Hepatocyte (in vitro differentiated cells): Measurements from ENCODE around the gene WNK4. TPM values are rescaled to one million over a fixed set of nuclear protein-coding genes. Genes with fewer than 3 reads are reported as not detected.

Experiments used
- DNase-seq: peaks from one replicate; pipeline ENCODE4 v3.0.0-alpha.2; 2016; ENCODE audit warnings: low spot score
- H2AFZ ChIP-seq: fragments of 200-600 bp; sonication (generic); 2 replicates; pipeline ENCODE4 v1.6.0; 2016; ENCODE audit warnings: antibody characterized with exemption, mild to moderate bottlenecking
- H3K27ac ChIP-seq: fragments of 200-600 bp; sonication (generic); 2 replicates; pipeline ENCODE4 v1.5.1; 2016; ENCODE audit warnings: mild to moderate bottlenecking
- H3K27me3 ChIP-seq: fragments of 200-600 bp; sonication (generic); 2 replicates; pipeline ENCODE4 v1.6.1; 2016
- H3K36me3 ChIP-seq: fragments of 200-600 bp; sonication (generic); replicated peaks from 2 replicates; pipeline ENCODE4 v1.5.1; 2016; ENCODE audit warnings: low read depth; ENCODE audit not compliant: insufficient read depth
- H3K4me1 ChIP-seq: fragments of 200-600 bp; sonication (generic); 2 replicates; pipeline ENCODE4 v1.5.1; 2016; ENCODE audit warnings: mild to moderate bottlenecking, moderate library complexity; ENCODE audit not compliant: insufficient read depth
- H3K4me2 ChIP-seq: fragments of 200-600 bp; sonication (generic); 2 replicates; pipeline ENCODE4 v1.6.0; 2016
- H3K4me3 ChIP-seq: fragments of 200-600 bp; sonication (generic); 2 replicates; pipeline ENCODE4 v1.5.1; 2016; ENCODE audit warnings: mild to moderate bottlenecking
- H3K79me2 ChIP-seq: fragments of 200-600 bp; sonication (generic); 2 replicates; pipeline ENCODE4 v1.6.0; 2017; ENCODE audit warnings: mild to moderate bottlenecking
- H3K9me2 ChIP-seq: fragments of 200-600 bp; sonication (generic); replicated peaks from 2 replicates; pipeline ENCODE4 v1.6.0; 2017; ENCODE audit warnings: mild to moderate bottlenecking; ENCODE audit not compliant: insufficient read depth
- H3K9me3 ChIP-seq: fragments of 200-600 bp; sonication (generic); 2 replicates; pipeline ENCODE4 v1.5.1; 2016; ENCODE audit warnings: low read depth, mild to moderate bottlenecking
- H4K20me1 ChIP-seq: fragments of 200-600 bp; sonication (generic); 2 replicates; pipeline ENCODE4 v1.6.0; 2016; ENCODE audit warnings: mild to moderate bottlenecking; ENCODE audit not compliant: insufficient read depth, poor library complexity, severe bottlenecking
- EZH2 ChIP-seq: fragments of 200-600 bp; sonication (generic); IDR thresholded peaks from 2 replicates; pipeline ENCODE4 v1.6.1; 2016; ENCODE audit warnings: antibody characterized with exemption, mild to moderate bottlenecking, borderline replicate concordance
- EZH2phosphoT487 ChIP-seq: fragments of 200-600 bp; sonication (generic); IDR thresholded peaks from one replicate; pipeline ENCODE4 v1.6.1; 2018; ENCODE audit warnings: antibody characterized with exemption, mild to moderate bottlenecking, low read depth, moderate library complexity; ENCODE audit not compliant: unreplicated experiment, severe bottlenecking
- WGBS: methylation state at CpG from one replicate; pipeline ENCODE4 v1.1.6; 2016; ENCODE audit warnings: low lambda C conversion rate; ENCODE audit errors: missing lambda C conversion rate; 5-methylcytosine and 5-hydroxymethylcytosine counted together
- polyA plus RNA-seq: library from polyadenylated mRNA; unstranded; fragments of >200 nt; fragmentation: Nextera tagmentation; extraction: Ambion mirVana; gene quantifications from 2 replicates; pipeline ENCODE4 v1.2.1, GENCODE V29; 2016
- total RNA-seq: library from RNA; depleted of rRNA; stranded (reverse); fragments of >200 nt; gene quantifications from 2 replicates; pipeline ENCODE4 v1.2.3, GENCODE V29; 2014
- TF ChIP-seq, protein P1 (sequence below): fragments of 200-600 bp; sonication (generic); IDR thresholded peaks from 2 replicates; pipeline ENCODE4 v1.5.1; 2016; ENCODE audit warnings: antibody characterized with exemption, mild to moderate bottlenecking; ENCODE audit not compliant: poor library complexity

The WNK4 gene
- total and polyA plus RNA-seq, 2 experiments from 2014 or later, result 1.5 to 1.7 TPM

GRCh38 chr17:42844271-42844670 is 63.9 kb downstream of the WNK4 start, which contains the start of gene AOC2:
TSS of gene AOC2 (plus strand) at chr17:42844580. CDS start at chr17:42844627, 47 bp downstream.
- Histone ChIP-seq H3K27me3 (no peaks in the 10 kb centered on the region), H3K4me3 (no peak within 1 kb of the TSS), H3K79me2 (no peaks in the 10 kb centered on the region), H3K4me1 (no peaks in the 10 kb centered on the region), H2AFZ (no peak within 1 kb of the TSS), H3K36me3 (no peaks in the 10 kb centered on the region), H3K9me2 (no peaks in the 10 kb centered on the region), H3K9me3 (no peaks in the 10 kb centered on the region), H3K4me2 (no peak within 1 kb of the TSS), H4K20me1 (no peaks in the 10 kb centered on the region), H3K27ac (no peak within 1 kb of the TSS)
- no peak for DNase-seq
- WGBS, result 91% methylated on average over 4 of the region's 4 CpGs
- TF ChIP-seq, protein P1, sequence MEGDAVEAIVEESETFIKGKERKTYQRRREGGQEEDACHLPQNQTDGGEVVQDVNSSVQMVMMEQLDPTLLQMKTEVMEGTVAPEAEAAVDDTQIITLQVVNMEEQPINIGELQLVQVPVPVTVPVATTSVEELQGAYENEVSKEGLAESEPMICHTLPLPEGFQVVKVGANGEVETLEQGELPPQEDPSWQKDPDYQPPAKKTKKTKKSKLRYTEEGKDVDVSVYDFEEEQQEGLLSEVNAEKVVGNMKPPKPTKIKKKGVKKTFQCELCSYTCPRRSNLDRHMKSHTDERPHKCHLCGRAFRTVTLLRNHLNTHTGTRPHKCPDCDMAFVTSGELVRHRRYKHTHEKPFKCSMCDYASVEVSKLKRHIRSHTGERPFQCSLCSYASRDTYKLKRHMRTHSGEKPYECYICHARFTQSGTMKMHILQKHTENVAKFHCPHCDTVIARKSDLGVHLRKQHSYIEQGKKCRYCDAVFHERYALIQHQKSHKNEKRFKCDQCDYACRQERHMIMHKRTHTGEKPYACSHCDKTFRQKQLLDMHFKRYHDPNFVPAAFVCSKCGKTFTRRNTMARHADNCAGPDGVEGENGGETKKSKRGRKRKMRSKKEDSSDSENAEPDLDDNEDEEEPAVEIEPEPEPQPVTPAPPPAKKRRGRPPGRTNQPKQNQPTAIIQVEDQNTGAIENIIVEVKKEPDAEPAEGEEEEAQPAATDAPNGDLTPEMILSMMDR, result no peak
- TF ChIP-seq EZH2phosphoT487, result no peak

- Histone ChIP-seq H3K4me2 (no peak overlapping the region), H3K27me3 (peaks cover 6% of the 10 kb centered on the region), H2AFZ (no peak overlapping the region), H4K20me1 (no peaks in the 10 kb centered on the region), H3K9me2 (no peaks in the 10 kb centered on the region), H3K79me2 (no peaks in the 10 kb centered on the region), H3K36me3 (no peaks in the 10 kb centered on the region), H3K4me1 (no peaks in the 10 kb centered on the region), H3K27ac (no peak overlapping the region), H3K4me3 (no peak overlapping the region), H3K9me3 (no peaks in the 10 kb centered on the region)
- DNase-seq, result no peak
- TF ChIP-seq EZH2 (no peak), EZH2phosphoT487 (no peak)
- TF ChIP-seq, protein P1, result no peak
- WGBS, result 95% methylated on average over 20 of the region's 24 CpGs
These were observed 64.5 kb downstream of the WNK4 start for GRCh38 chr17:42844761-42845555.

GRCh38 chr17:42845556-42845917 is 65.1 kb downstream of the WNK4 start:
- H3K4me1 ChIP-seq, result no peaks in the 10 kb centered on the region
- H3K9me2 ChIP-seq, result no peaks in the 10 kb centered on the region
- DNase-seq, result no peak
- no peak for TF ChIP-seq EZH2phosphoT487
- TF ChIP-seq, protein P1, result no peak
- TF ChIP-seq EZH2, result no peak
- H3K36me3 ChIP-seq, result no peaks in the 10 kb centered on the region
- H3K79me2 ChIP-seq, result no peaks in the 10 kb centered on the region
- H3K4me3 ChIP-seq, result no peak overlapping the region
- no peak overlapping the region for H2AFZ ChIP-seq
- H4K20me1 ChIP-seq, result no peaks in the 10 kb centered on the region
- H3K27ac ChIP-seq, result no peak overlapping the region
- H3K27me3 ChIP-seq, result peaks cover 6% of the 10 kb centered on the region
- no peak overlapping the region for H3K4me2 ChIP-seq
- no peaks in the 10 kb centered on the region for H3K9me3 ChIP-seq
- 92% methylated on average over 12 of the region's 12 CpGs for WGBS
